ENCODE data around the gene TECPR2.
"Not testable (repeated sequence)": the region's sequence is repeated elsewhere in the genome, so short reads cannot be mapped to it uniquely, and the experiment has no call there.

The TECPR2 gene

DNA sequence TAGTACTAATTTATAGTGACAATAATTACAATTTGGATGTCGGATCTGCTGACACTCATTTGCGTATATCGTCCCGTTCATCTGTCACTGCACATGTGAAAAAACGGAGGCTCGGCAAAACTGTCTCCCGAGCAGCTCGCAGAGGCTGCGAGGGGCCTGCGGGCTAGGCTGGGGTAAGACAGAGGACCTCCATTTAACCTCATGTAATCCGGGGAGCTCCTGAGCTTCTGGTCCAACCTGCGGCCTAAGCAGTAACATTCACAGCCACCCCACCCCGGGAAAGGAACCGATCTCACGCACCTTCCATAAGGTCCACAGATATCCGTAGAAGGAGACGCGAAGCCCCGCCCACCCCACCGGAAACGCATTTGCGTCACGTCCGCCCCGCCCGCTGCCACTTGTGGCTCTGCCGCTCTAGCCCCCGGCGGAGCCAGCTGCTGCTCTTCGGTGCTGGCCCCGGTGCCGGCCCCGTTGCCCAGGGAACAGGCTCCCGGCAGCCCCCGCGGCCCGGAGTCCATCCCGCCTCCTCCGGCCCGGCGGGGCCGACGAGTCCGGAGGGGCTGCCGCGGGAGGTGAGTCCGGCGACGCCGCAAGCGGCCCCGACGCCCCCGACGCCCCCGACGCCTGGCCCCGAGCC, at the start of gene TECPR2, which contains the start of gene CINP:
TECPR2 (plus strand) TSS at position 397 of the 637 bp plus-strand sequence. CDS start 13,781 bp downstream, outside the sequence.
CINP (minus strand) TSS at position 346 of the 637 bp plus-strand sequence; CDS start at position 307, 39 bp downstream.
- DNase-seq = peak; percentile 95

GRCh38 chr14:102314242-102315011, 48.3 kb upstream of the TECPR2 start:
- peak; percentile 81 for DNase-seq

- DNase-seq = no peak
Observed at GRCh38 chr14:102315121-102315520, 47.6 kb upstream of the TECPR2 start.

GRCh38 chr14:102316338-102316742, 46.4 kb upstream of the TECPR2 start:
- peak; percentile 63 for DNase-seq

- DNase-seq = peak; percentile 94
Observed at GRCh38 chr14:102316743-102317563, 45.8 kb upstream of the TECPR2 start.

DNA sequence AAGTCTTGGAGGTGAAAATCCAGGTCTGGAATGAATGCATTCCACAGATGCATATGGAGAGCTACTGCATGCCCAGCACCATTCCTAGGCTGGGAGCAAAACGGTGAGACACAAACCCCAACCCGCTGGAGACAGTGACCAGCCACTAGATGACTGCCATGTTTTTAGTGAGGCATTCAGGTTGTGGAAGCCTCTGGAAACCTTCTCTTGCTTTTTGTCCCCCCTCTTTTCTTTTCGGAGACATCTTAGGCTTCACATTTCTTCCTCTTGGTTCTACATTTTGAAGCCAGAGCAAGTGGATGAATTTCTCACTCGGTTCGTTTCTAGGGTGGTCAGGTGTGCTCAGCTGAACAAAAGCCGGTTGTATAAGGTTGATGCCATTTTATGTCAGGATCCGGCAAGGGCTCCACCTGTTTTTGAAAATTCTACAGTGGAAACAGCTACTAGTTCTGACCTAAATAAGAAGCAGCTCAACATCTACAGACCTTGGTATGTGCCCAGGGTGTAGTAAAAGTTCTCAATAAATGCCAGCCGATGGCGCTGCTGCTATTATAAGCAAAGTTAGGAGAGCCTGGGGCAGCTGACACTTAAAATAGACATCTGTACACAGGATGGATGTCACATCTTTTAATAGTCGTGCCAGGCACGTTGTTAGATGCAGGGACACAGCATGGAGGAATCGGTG, 45.0 kb upstream of the TECPR2 start:
- peak; percentile 55 for DNase-seq

GRCh38 chr14:102318781-102319276, 43.9 kb upstream of the TECPR2 start:
- no peak for DNase-seq

GRCh38 chr14:102319351-102320032, 43.2 kb upstream of the TECPR2 start, which contains the start of gene ZNF839:
ZNF839 (plus strand) TSS chr14:102319746; CDS start chr14:102319766, 20 bp downstream.
- peak; percentile 94 for DNase-seq

DNA sequence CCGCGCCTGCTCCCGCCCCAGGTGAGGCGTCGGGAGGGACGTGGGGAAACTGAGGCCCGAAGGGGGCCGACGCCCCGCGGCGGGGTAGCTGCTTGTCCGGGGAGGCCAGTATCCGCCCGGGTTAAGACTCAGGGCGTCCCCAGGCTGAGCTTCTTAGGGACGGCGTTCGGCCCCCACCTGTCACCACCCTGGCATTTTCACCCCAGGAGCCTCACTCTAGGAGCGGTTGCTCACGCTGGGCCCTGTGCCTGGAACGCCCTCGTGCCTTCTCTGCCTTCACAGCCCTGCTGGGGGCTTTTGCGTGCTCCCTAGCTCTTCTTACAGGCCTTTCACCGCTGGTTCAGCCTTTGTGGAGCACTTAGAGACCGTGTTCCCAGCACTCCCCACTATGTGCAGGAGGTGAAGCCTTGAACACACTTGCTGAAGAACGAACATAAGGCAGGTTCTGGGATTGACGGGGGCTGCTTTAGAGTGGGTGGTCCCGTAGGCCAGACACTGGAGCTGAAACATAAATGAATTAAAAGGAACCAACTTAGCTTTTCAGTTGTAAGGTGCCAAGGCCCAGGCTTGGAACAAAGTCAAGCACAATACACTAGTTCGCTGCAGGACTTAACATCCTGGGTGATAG, 42.6 kb upstream of the TECPR2 start:
- peak; percentile 53 for DNase-seq

GRCh38 chr14:102320671-102321455, 41.9 kb upstream of the TECPR2 start:
- DNase-seq = no peak

DNA sequence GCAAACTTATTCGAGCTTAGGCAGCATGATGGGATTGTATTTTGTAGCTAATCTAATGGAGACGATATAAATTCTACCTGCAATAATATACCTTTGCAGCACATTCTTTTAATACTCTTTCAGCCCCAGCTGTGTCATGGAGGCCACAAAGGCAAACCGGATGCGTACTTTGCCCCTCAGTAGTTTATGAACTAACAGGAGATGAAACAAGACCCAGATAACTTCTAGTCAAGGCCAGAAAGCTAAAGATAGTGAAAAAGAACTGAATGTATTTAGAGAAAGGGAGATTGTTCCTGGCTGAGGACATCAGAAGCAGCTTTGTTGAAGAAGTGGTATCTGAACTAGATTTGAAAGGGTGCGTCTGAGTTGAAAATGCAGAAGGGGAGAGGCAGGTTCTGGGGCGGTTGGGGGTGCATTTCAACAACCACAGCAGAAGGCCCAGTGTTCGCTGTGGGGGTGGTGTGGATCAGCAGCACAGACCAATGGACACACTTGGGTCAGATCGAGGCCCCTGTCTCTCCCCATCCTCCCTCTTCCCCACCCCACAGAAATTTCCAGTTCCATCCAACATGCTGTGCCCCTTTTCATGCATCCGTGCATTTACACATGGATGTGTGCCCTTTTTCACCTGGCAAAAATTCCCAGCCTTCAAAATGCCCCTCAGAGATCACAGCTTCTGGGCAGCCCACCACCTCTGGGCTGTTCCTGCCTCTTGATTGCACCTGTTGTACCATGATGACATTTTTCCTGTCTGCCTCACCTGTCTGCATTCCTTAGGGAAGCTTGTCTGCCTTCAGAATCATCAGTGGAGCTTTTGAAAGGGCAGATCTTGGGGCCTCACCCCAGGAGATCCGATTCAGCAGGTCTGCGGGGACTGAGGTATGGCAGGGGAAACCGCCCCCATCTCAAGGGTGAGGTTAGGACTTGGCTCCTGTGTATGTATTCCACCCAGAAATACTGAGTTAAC, 41.0 kb upstream of the TECPR2 start:
- no peak for DNase-seq

DNA sequence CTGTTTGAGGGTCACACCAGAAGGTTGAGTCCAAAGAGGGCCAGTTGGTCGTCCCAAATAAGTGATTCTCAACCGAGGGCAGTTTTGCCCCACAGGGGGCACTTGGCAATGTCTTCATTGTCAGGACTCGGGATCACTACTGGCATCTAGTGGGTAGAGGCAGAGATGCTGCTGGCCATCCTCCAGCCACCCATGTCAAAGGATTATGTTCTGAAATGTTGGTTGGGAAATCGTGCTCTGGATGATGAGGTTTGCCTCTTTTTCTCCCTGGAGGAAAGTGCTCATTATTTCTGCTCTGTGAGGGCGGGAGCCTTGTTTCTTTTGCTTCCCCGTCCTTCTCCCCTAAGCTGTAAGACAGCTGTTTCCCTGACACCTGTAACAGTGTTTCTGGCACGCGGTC, 39.6 kb upstream of the TECPR2 start:
- DNase-seq = peak; percentile 36

DNA sequence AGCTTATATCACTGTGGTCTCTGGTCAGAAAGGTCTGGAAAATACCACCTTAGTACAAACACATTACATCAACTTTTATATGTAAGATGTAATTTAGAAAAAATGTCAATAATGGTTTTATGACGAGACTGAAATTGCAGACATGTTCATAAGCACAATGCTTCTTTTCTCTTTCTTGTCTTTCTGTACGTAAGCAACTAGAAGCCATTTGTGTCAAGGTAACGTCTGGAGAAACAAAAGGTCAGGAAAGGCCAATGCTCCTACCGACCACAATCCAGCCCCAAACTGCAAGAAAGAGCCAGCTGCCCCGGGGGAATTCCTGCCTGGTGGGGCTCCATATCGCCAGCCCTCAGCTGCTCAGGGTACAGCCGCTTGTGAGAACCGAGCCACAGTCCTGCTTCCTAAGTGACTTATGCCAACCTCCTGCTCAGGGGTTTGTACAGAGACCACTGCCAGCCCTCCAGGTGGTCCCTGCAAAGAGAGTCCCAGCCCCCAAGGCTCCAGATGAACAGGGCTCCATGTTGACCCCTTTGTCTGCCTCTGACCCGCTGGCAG, 36.9 kb upstream of the TECPR2 start:
- DNase-seq = no peak

DNA sequence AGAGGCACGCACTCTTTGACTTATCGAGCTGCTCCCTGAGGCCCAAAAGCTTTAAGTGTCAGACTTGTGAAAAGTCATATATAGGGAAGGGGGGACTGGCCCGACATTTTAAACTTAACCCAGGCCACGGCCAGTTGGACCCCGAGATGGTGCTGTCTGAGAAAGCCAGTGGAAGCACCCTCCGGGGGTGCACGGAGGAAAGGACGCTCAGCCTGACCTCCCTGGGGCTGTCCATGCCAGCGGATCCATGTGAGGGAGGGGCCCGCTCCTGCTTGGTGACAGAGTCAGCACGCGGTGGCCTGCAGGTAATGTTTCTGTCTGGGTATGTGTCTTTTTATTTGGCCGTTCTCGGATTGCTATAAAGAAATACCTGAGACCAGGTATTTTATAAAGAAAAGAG, 36.2 kb upstream of the TECPR2 start:
- DNase-seq = no peak

GRCh38 chr14:102329381-102329780, 33.4 kb upstream of the TECPR2 start:
- DNase-seq = not testable (repeated sequence)

GRCh38 chr14:102330806-102331205, 31.9 kb upstream of the TECPR2 start:
- no peak for DNase-seq

- DNase-seq = no peak
Observed at GRCh38 chr14:102333390-102333789, 29.4 kb upstream of the TECPR2 start.

- no peak for DNase-seq
Observed at GRCh38 chr14:102333795-102334705, 28.7 kb upstream of the TECPR2 start.
